Astrocyte of the hippocampus (primary cell): ENCODE data around the gene RNF25.
A peak's percentile ranks its signal among the peaks of the same experiment; 100 is the strongest.

Experiments
- DNase-seq: peaks from one replicate; pipeline ENCODE4 v3.0.0; 2011; ENCODE audit warnings: low read depth, low spot score

Gene RNF25

DNA sequence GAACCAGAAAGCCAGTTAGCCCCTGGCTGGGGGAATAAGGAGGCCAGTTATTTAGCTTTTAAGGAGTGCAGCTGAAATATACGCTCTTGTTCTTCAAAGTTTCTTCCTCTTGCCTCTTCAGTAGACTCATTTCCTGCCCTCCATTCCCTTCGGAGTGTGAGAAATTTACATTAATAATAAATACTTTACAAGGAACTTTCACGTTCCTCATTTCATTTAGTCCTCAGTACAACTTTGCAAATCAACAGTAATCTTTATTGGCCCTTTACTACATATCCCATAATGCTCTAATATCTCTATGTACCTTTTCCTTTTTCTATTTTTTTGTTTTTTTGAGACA lies 48.5 kb downstream of the RNF25 start:
- DNase-seq: no peak

DNA sequence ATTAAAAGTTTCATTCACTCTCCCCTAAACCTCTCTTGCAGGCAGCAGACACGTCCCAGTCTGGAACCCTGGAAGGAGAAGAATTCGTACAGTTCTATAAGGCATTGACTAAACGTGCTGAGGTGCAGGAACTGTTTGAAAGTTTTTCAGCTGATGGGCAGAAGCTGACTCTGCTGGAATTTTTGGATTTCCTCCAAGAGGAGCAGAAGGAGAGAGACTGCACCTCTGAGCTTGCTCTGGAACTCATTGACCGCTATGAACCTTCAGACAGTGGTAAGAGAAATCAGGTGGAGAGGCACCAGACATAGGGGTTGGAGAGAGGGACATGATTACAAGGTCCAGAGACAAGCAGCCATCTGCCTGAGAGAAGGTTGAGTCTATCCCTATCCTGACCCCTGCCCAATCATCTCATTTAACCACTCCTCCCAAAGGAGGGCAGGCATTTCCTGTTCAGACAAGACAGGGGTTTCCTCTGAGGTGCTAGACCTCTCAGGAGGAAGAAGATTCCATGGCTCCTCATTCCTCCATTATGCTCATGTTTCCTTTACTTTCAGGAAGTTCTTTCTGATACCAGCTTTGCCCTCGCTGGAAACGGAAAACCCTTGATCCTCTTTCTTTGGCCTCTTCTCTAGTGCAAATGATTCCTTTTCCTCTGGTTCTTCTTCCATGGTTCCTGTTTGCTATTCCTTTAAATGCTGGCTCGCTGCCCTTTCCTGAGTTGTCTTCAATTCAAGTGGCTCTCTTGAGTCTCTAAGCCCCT lies 49.0 kb downstream of the RNF25 start:
- peak; percentile 41 for DNase-seq

DNA sequence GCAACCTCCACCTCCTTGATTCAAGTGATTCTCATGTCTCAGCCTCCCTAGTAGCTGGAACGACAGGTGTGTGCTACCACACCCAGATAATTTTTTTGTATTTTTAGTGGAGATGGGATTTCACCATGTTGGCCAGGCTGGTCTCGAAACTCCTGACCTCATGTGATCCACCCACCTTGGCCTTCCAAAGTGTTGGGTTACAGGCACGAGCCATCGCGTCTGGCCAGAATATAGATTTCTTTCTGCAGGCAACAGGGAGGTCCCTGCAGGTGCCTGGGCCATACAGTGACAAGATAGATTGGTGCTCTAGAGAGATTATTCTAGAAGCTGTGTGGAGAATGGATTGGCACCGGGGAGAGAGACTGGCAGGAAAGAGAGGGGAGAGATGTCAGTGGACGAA lies 50.8 kb downstream of the RNF25 start:
- DNase-seq: no peak

DNA sequence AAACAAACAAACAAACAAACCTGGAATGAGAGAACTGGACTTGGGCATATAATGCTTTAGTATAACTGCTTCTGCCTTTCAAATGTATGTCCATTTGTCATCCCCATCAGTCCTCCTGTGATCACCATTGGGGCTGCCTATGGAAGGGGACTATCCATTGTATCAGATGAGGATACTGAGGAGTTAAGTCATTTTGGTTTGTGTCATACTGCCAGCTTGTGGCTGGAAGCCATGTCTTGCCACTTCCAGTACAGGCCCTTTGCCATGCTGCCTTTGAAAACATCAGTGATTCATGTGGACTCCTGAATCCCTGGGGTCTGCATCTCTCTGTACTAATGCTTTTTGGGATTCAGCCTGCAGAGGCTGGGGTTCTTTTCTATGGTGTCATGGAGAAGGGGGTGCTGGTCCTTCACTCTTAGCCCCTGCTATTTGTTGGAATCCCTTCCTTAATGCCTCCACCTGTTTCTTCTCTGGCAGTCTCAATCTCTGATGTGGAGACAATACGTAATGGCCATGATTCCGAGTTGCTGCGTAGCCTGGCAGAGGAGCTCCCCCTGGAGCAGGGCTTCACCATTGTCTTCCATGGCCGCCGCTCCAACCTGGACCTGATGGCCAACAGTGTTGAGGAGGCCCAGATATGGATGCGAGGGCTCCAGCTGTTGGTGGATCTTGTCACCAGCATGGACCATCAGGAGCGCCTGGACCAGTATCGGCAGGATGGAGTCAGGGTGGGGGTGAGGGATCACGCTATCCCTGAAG lies 53.5 kb downstream of the RNF25 start:
- DNase-seq: no peak

DNA sequence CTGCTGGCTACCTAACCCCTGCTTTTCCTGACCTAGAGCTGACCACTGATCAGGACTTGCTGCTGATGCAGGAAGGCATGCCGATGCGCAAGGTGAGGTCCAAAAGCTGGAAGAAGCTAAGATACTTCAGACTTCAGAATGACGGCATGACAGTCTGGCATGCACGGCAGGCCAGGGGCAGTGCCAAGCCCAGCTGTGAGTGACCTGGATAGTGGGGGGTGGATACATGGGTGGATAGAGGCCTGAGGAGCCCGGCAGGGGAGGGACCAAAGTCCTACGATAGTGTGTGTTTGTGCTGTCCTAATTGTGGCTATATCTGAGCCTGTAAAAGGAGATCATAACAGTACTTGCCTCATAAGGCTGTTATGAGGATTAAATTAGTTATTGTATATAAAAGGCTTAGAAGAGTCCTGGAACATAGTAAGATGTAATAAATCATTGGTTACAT lies 55.9 kb downstream of the RNF25 start:
- no peak for DNase-seq
